Cardiac muscle cell (in vitro differentiated cells and primary cell): ENCODE results near the gene PRKAA1. TPM values are rescaled to one million over a fixed set of nuclear protein-coding genes. Genes with fewer than 3 reads are reported as not detected.
"Not testable (repeated sequence)": the region's sequence is repeated elsewhere in the genome, so short reads cannot be mapped to it uniquely, and the experiment has no call there.

Source experiments
- DNase-seq, 2 donors: peaks; one replicate each; pipeline versions ENCODE4 v3.0.0 to v3.0.0-alpha.2; 2010 to 2017; ENCODE audit warnings: low read depth in 1 of 2, low spot score in 1 of 2
- H3K27ac ChIP-seq: fragments of 200-600 bp; sonication (generic); 2 replicates; pipeline ENCODE4 v1.5.1; 2016
- H3K27me3 ChIP-seq: fragments of 200-600 bp; sonication (generic); 2 replicates; pipeline ENCODE4 v1.6.0; 2016; ENCODE audit warnings: control low read depth
- H3K36me3 ChIP-seq: fragments of 200-600 bp; sonication (generic); 2 replicates; pipeline ENCODE4 v1.5.1; 2016; ENCODE audit warnings: control low read depth
- H3K4me1 ChIP-seq: fragments of 200-600 bp; sonication (generic); 2 replicates; pipeline ENCODE4 v1.8.1; 2017; ENCODE audit warnings: low read depth, mild to moderate bottlenecking, mixed run types
- H3K4me3 ChIP-seq: fragments of 200-600 bp; sonication (generic); 2 replicates; pipeline ENCODE4 v1.5.1; 2016; ENCODE audit warnings: mild to moderate bottlenecking
- H3K9me3 ChIP-seq: fragments of 200-600 bp; sonication (generic); 2 replicates; pipeline ENCODE4 v1.5.1; 2017; ENCODE audit warnings: low read depth, mild to moderate bottlenecking, control low read depth
- CTCF ChIP-seq: IDR thresholded peaks from 2 replicates; pipeline ENCODE4 v1.5.1; 2012; ENCODE audit warnings: low read depth, mild to moderate bottlenecking, low read length
- polyA plus RNA-seq: library from polyadenylated mRNA; unstranded; fragments of >200 nt; fragmentation: Nextera tagmentation; extraction: Ambion mirVana; gene quantifications from 2 replicates; pipeline ENCODE4 v1.2.1, GENCODE V29; 2016
- total RNA-seq: library from RNA; depleted of rRNA; stranded (reverse); fragments of >200 nt; gene quantifications from 2 replicates; pipeline ENCODE4 v1.2.3, GENCODE V29; 2016

The PRKAA1 gene
- total and polyA plus RNA-seq, 2 experiments from 2014 or later: 22.6 to 26.1 TPM

- Histone ChIP-seq H3K27ac (peak overlapping the region; percentile 61), H3K9me3 (no peaks in the 10 kb centered on the region), H3K4me3 (no peak overlapping the region), H3K27me3 (no peaks in the 10 kb centered on the region), H3K36me3 (peaks cover 71% of the 10 kb centered on the region), H3K4me1 (peaks cover 5% of the 10 kb centered on the region)
- TF ChIP-seq CTCF: no peak
- no peak for DNase-seq
These were observed 30.0 kb upstream of the PRKAA1 start for GRCh38 chr5:40828021-40828631.

DNA sequence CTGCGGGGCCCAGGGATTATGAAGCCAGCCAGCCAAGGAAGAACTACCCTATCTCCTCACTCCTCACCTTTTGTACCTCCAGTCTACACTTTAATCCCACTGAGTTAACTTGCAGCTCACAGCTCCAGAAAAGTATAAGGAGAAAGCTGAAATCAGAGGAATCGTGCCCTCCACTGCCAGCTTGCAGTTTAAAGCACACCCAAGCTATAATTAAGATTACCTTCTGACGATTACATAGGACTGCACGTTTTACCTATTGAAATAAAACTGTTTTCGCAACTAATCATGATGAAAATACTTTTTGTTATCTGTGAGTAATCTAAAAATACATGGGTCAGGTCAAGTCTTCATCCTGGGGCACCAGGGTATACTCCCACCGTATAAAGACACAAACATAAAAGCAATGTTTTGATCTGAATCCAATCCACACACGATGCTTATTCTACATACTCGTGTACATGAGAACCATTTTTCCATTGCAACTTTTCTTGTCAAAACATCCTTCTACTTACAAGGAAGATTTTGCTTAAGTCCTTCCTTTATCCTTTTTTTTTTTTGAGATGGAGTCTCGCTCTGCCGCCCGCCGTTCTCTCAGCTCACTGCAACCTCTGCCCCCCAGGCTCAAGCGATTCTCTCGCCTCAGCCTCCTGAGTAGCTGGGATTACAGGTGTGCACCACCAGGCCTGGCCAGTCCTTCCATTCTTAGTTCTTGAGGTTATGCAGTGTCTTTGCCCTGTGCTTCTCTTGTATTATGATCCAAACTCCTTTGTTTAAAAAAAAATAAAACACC, 29.2 kb upstream of the PRKAA1 start:
- TF ChIP-seq CTCF: no peak
- H3K9me3 ChIP-seq: no peaks in the 10 kb centered on the region
- no peaks in the 10 kb centered on the region for H3K4me1 ChIP-seq
- H3K27me3 ChIP-seq: no peaks in the 10 kb centered on the region
- peaks cover 64% of the 10 kb centered on the region for H3K36me3 ChIP-seq
- no peak for DNase-seq
- H3K27ac ChIP-seq: peak overlapping the region; percentile 61
- no peak overlapping the region for H3K4me3 ChIP-seq

GRCh38 chr5:40826489-40827187, 28.5 kb upstream of the PRKAA1 start:
- H3K27ac ChIP-seq: peak overlapping the region; percentile 61
- DNase-seq: no peak
- H3K36me3 ChIP-seq: peaks cover 56% of the 10 kb centered on the region
- no peaks in the 10 kb centered on the region for H3K27me3 ChIP-seq
- no peak overlapping the region for H3K4me3 ChIP-seq
- no peaks in the 10 kb centered on the region for H3K4me1 ChIP-seq
- TF ChIP-seq CTCF: no peak
- no peaks in the 10 kb centered on the region for H3K9me3 ChIP-seq

DNA sequence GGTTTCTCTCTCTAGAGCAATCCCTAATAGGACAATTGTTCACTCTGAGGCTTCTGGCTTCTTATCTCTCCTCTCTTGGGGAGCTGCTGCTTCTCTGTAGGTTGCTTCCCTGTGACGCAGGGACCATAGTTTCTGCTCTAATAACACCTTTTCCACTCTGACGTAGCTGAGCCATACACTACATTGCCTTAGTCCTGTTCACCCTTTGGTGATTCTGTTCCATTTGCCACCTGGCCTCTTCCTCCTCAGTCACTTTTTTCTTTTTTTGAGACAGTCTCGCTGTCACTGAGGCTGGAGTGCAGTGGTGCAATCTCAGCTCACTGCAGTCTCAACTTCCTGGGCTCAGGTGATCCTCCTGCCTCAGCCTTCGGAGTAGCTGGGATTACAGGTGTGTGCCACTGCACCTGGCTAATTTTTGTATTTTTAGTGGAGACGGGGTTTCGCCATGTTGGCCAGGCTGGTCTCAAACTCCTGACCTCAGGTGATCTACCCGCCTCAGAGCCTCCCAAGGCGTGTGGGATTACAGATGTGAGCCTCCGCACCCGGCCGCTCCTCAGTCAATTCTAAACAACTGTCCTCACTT, 27.4 kb upstream of the PRKAA1 start:
- peak overlapping the region; percentile 61 for H3K27ac ChIP-seq
- H3K9me3 ChIP-seq, H3K4me1 ChIP-seq, H3K4me3 ChIP-seq, DNase-seq, H3K27me3 ChIP-seq: not testable (repeated sequence)
- peaks cover 45% of the 10 kb centered on the region for H3K36me3 ChIP-seq

DNA sequence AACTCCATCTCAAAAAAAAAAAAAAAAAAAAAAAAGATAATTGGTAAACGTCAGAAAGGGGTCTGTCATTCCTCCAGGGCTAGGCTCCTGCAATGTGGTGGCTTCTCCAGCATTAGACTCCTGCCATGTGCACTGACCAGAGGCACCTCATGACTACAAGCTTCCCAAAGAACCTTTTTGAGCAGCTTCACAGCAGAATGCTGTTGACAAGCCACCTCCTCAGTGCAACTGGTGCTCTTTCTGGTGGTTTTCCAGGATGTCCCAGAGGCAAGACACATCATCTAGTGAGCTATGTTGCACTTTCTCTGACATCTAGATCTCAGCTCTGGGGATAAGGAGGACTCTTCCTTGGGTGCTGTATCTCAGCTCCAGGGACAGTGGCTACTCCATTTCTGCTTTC, 25.3 kb upstream of the PRKAA1 start:
- Histone ChIP-seq H3K9me3 (no peaks in the 10 kb centered on the region), H3K27ac (peak overlapping the region; percentile 17), H3K4me3 (no peak overlapping the region), H3K36me3 (peaks cover 24% of the 10 kb centered on the region), H3K4me1 (no peaks in the 10 kb centered on the region), H3K27me3 (no peaks in the 10 kb centered on the region)
- DNase-seq: no peak
- TF ChIP-seq CTCF: no peak
